Coronary artery (tissue), 2 donors: Measurements from ENCODE around the gene OR10G6.

Experiments
- DNase-seq: peaks from one replicate; pipeline ENCODE4 v3.0.0-alpha.2; 2017; ENCODE audit warnings: low spot score
- H3K27ac ChIP-seq, 2 donors: fragments of 200-600 bp; sonication (generic); one replicate each; pipeline ENCODE4 v1.5.1; 2016 to 2019
- H3K4me3 ChIP-seq: fragments of 200-600 bp; sonication (generic); 2 replicates; pipeline ENCODE4 v1.5.1; 2016; ENCODE audit warnings: mild to moderate bottlenecking, moderate library complexity
- TF ChIP-seq, protein P1 (sequence below): fragments of 200-600 bp; sonication (generic); IDR thresholded peaks from one replicate; pipeline ENCODE4 v1.5.1; 2019; ENCODE audit warnings: antibody characterized with exemption

Gene OR10G6

DNA sequence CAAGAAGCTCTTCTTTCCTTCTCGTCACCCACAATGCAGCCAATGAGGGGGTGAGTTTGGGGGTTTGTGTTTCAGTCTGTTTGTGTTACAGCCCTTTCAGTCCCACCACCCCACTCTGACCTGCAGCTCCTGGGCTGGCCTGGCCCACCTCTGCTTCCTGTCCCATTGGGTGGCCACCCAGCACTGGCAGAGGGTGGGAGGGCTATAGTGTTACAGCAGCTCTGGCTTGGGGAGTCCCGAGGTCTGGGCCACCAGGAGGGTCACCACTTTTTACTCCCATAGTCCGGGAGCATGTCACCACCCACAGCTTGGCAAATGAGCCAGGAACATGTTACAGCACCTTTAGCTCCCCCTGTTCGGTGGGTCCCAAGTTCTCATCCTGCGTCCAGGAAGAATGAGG, 15.7 kb downstream of the OR10G6 start:
- no peak for DNase-seq
- Histone ChIP-seq H3K27ac (no peak overlapping the region), H3K4me3 (no peak overlapping the region)
- TF ChIP-seq, protein P1, sequence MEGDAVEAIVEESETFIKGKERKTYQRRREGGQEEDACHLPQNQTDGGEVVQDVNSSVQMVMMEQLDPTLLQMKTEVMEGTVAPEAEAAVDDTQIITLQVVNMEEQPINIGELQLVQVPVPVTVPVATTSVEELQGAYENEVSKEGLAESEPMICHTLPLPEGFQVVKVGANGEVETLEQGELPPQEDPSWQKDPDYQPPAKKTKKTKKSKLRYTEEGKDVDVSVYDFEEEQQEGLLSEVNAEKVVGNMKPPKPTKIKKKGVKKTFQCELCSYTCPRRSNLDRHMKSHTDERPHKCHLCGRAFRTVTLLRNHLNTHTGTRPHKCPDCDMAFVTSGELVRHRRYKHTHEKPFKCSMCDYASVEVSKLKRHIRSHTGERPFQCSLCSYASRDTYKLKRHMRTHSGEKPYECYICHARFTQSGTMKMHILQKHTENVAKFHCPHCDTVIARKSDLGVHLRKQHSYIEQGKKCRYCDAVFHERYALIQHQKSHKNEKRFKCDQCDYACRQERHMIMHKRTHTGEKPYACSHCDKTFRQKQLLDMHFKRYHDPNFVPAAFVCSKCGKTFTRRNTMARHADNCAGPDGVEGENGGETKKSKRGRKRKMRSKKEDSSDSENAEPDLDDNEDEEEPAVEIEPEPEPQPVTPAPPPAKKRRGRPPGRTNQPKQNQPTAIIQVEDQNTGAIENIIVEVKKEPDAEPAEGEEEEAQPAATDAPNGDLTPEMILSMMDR = no peak

DNA sequence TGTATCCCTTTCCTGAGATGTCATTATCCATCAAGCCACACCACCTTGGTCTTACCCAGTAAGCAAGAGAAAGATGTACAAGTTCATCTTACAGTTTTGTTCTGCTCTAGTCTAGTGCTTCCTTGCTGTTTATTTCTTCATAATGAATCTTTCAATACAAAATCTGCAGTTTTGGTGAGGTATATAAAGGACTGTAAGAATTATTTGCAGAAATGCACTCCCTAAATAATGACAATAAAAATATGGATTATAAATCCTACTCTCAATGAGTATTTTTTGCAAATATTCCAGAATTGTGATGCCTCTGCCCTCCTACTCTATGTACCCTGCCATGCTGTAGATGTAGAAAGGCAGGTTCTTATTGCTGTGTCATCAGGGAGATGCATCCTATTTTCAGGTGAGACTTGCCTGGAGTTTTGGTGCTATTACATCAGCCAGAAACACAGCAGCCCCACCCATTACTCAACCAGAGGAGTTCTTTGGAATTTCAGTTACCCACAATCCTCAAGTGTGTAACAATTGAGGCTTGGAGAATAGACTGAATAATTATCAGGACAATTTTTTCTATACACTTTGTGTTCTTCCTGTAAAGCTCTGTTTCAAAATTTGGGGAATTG, 17.1 kb downstream of the OR10G6 start, which contains the start of gene OR10S1:
OR10S1 (minus strand) TSS at position 51 of the 617 bp plus-strand sequence. CDS start 117 bp downstream, outside the sequence.
- H3K27ac ChIP-seq = no peak within 1 kb of the TSS
- TF ChIP-seq, protein P1 = no peak
- DNase-seq = no peak

DNA sequence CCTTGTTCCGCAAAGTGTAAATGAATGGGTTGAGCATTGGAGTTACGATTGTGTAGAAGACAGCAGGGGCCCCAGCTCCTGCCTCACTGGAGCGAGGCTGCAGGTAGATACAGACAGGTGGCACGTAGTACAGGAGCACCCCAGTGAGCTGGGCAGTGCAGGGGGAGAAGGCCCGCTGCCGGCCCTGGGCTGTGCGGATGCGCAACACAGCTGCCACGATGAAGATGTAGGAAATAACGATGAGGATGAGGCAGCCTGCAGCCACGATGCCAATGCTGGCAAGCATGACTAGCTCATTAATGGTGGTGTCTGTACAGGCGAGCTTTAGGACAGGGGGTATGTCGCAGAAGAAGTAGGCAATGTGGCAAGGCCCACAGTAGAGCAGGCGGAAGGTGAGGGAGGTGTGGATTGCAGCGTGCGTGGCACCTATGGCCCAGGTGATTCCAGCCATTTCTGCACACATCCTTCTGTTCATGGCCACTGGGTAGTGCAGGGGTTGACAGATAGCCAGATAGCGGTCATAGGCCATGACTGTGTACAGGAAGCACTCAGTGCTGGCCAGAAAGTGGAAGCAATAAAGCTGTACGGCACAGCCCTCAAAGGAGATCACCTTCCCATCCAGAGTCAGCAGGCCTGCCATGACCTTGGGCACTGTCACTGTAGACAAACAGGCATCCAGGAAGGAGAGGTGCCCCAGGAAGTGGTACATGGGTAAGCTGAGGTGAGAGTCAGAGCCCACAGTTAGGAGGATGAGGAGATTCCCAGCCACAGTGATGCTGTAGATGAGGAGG, 18.0 kb downstream of the OR10G6 start:
- DNase-seq = no peak
- H3K27ac ChIP-seq = no peak overlapping the region
- TF ChIP-seq, protein P1 = no peak

More for the DNA sequence above, 17.1 kb downstream of the OR10G6 start, which contains the start of gene OR10S1:
- no peak within 1 kb of the TSS for H3K4me3 ChIP-seq

DNA sequence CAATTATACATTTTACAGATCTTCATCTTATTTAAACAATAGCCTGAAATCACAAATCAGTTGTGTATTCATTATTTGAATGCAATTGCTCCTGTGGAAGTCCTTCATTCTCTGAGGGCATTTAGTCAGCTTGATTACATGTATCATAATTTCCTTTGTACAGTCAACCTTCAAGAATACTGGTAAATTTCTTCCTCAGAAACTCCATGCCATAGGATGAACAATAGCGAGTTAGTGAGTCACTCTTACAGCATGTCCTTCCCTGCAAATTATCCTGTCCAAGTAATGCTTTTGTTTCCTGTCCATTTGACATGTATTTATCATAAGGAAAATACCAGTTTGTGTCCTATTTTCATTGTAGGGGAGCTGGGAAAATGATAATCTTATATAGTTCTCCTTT, 21.1 kb downstream of the OR10G6 start:
- no peak for DNase-seq
- Histone ChIP-seq H3K27ac (no peak overlapping the region), H3K4me3 (no peak overlapping the region)
- TF ChIP-seq, protein P1 = no peak

More for the DNA sequence above, 18.0 kb downstream of the OR10G6 start:
- no peak overlapping the region for H3K4me3 ChIP-seq

DNA sequence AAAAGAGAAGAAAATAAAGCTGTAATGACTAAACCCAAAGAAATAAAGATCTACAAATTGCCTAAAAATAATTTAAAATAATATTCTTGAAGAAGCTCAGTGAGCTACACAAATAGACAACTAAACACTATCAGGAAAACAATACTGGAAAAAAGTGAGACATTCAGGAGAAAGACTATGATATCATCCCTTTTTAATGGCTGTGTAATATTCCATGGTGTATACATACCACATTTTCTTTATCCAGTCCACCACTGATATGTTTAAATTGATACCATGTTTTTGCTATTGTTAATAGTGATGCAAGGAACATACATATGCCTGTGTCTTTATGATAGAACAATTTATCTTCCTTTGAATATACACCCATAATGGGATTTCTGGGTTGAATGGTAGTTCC, 38.2 kb downstream of the OR10G6 start:
- H3K4me3 ChIP-seq = no peak overlapping the region
- TF ChIP-seq, protein P1 = no peak
- DNase-seq = no peak

DNA sequence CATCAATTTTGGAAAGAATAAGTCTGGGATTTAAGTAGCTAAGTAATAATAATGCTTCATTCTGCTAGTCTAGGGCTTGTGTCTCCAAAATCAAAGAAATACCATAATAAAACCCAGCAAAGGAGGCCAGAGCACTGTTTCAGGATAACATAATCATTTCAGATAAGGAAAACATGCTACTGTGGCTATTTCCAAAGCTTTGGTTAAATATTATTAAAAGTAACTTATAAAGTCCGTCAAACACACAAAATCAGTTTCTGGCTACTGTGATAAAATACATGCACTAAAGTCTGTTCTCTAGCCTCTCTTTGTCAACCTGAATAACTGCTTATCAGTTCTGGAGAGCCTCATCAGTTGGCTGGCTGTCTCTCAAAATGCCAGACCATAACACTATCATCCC, 49.8 kb downstream of the OR10G6 start:
- DNase-seq = no peak
- TF ChIP-seq, protein P1 = no peak
- Histone ChIP-seq H3K27ac (no peak overlapping the region), H3K4me3 (no peak overlapping the region)

More for the DNA sequence above, 38.2 kb downstream of the OR10G6 start:
- H3K27ac ChIP-seq = no peak overlapping the region
